ENCODE results near the gene HLA-G.
"Not testable (repeated sequence)": the region's sequence is repeated elsewhere in the genome, so short reads cannot be mapped to it uniquely, and the experiment has no call there.

The HLA-G gene

DNA sequence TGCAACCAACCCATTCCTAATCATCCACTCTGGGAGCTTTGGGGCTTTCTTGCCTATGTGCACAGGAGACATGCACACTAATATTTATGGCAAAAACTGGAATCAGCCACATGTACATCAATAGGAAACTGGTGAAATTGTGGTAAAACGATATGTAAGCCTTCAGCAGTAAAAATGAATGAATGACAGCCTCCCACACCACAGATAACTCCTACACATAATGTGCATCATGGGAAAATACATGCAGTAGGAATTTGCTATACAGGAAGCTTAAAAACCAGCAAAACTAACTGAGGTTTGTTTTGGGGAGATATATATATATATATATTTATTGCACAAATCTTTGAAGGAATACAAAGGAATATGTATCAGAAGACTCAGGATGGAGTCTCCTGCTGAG lies 47.6 kb downstream of the HLA-G start:
- DNase-seq, result no peak

DNA sequence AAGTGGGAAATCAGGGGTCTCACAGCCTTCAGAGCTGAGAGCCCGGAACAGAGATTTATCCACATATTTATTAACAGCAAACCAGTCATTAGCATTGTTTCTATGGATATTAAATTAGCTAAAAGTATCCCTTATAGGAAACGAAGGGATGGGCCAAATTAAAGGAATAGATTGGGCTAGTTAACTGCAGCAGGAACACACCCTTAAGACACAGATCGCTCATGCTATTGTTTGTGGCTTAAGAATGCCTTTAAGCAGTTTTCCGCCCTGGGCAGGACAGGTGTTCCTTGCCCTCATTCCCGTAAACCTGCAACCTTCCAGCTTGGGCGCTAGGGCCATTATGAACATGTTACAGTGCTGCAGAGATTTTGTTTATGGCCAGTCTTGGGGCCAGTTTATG lies 48.1 kb downstream of the HLA-G start:
- not testable (repeated sequence) for DNase-seq

All from suppressor macrophage (primary cell).